HFF-Myc (cell line): ENCODE results near the gene GTF2H1.
"Not testable (repeated sequence)": the region's sequence is repeated elsewhere in the genome, so short reads cannot be mapped to it uniquely, and the experiment has no call there.

Source experiments
- DNase-seq: peaks from one replicate; pipeline ENCODE4 v3.0.0-alpha.2; 2011; ENCODE audit warnings: low read depth; ENCODE audit errors: extremely low read depth
- H3K4me3 ChIP-seq: replicated peaks from 2 replicates; pipeline ENCODE4 v1.5.1; 2011; ENCODE audit warnings: low read depth, mild to moderate bottlenecking, control low read depth, low read length
- CTCF ChIP-seq: IDR thresholded peaks from 2 replicates; pipeline ENCODE4 v1.5.1; 2012; ENCODE audit warnings: mild to moderate bottlenecking, low read depth, low read length, control low read depth; ENCODE audit errors: missing control alignments

Gene GTF2H1

DNA sequence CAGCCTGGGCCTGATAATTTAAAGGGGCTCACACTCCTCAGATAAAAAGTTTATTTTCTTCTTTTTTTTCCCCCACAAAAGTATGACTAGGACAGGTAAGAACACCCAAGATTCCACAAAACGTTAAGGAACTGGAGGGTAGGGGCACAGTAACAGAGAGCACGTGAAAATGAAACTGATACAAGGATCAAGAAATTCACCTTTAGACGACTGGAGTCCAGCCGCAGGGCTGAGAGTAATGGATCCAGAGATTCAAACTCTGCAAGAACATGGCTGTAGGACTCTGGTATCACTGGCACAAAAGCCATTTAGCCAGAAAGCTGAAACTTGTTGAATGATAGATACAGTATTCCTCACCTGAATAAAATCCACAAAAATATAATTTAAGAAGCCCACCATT is 4.8 kb upstream of the GTF2H1 start:
- no peak overlapping the region for H3K4me3 ChIP-seq

GRCh38 chr11:18319914-18320313 is 2.5 kb upstream of the GTF2H1 start:
- no peak for DNase-seq
- peak overlapping the region; percentile 70; the same call in 1 of the 2 replicates for H3K4me3 ChIP-seq
- no peak for TF ChIP-seq CTCF

More for the DNA sequence above, 4.8 kb upstream of the GTF2H1 start:
- no peak for DNase-seq
- no peak for TF ChIP-seq CTCF

DNA sequence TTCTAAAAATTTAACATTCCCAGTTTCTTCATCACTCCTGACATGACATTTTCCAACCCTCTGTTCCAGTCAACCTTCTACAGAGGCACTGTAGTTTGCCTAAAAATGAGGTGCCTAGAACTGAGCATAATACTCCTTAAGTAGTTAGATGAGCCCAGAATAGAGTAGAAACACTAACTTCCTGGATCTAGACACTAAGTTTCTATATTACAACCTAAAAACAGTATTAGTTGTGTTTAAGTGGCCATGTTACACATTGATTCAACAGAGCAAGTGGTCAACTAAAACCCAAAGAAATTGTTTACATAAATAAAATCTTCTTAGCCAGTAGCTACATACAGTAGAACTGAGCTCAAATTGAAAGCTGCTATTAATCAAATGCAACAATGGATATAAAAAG is 1.8 kb upstream of the GTF2H1 start:
- H3K4me3 ChIP-seq, result peak overlapping the region; percentile 70
- TF ChIP-seq CTCF, result no peak
- DNase-seq, result no peak

DNA sequence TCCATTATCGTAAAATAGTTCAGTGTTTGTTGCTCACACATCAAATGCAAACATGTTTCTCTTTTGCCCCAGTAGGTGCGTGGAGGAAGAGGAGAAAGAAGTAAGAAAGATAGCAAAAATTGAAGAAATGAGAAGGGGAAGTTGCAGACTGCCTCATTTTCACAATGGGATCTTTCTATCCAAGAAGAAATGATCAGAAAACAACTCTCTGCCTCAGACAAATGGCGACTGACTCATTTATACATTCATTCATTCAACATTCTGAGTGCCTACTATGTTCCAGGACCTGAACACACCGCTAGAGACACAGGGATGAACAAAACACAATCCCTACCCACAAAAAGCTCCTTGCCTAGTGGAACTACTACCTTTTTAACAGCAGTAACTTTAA is 794 bp upstream of the GTF2H1 start:
- H3K4me3 ChIP-seq, result peak overlapping the region; percentile 70
- DNase-seq, result no peak
- TF ChIP-seq CTCF, result no peak

GRCh38 chr11:18322818-18323570 is 627 bp downstream of the GTF2H1 start:
- no peak for DNase-seq
- H3K4me3 ChIP-seq, result peak overlapping the region; percentile 70
- no peak for TF ChIP-seq CTCF

DNA sequence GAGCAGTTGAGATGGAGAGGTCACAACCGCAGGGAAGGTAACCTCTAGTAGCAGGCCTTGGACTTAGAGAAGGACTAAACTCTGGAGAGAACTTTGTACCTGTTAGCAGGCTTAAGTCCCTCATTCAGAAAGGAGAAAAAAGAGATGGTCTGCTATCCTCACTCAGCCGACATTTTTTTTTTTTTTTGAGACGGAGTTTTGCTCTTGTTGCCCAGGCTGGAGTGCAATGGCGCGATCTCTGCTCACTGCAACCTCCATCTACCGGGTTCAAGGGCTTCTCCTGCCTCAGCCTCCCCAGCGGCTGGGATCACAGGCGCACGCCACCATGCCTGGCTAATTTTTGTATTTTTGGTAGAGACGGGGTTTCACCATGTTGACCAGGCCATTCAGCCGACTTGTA is 1.5 kb downstream of the GTF2H1 start:
- DNase-seq, result not testable (repeated sequence)
- peak overlapping the region; percentile 70 for H3K4me3 ChIP-seq

GRCh38 chr11:18324381-18324780 is 2.0 kb downstream of the GTF2H1 start:
- no peak for TF ChIP-seq CTCF
- no peak for DNase-seq
- peak overlapping the region; percentile 70 for H3K4me3 ChIP-seq
